Measurements from ENCODE around the gene SND1.

Gene SND1

DNA sequence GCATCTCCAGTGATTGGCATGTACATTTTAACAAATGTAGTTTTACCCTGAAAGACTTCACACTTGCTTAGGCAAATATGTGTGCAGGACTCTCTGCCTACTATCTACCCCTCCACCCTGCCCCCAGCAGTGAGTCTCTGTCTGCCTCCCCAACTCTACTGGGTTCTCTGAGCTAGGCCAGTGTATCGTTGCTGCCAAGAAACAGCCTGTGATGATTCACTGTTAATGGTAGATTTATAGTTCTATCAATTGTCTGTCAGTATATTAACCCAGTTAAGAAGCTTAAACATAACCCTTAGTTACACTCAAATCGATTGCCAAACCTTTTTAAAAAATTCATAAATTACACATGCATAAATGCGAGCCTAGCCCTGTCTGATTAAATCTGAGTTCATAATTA lies 137.0 kb downstream of the SND1 start:
- no peak overlapping the region for H3K4me3 ChIP-seq (ENCODE audit: low read length)
- DNase-seq (ENCODE audit: low read depth) = no peak
- TF ChIP-seq, protein P1, sequence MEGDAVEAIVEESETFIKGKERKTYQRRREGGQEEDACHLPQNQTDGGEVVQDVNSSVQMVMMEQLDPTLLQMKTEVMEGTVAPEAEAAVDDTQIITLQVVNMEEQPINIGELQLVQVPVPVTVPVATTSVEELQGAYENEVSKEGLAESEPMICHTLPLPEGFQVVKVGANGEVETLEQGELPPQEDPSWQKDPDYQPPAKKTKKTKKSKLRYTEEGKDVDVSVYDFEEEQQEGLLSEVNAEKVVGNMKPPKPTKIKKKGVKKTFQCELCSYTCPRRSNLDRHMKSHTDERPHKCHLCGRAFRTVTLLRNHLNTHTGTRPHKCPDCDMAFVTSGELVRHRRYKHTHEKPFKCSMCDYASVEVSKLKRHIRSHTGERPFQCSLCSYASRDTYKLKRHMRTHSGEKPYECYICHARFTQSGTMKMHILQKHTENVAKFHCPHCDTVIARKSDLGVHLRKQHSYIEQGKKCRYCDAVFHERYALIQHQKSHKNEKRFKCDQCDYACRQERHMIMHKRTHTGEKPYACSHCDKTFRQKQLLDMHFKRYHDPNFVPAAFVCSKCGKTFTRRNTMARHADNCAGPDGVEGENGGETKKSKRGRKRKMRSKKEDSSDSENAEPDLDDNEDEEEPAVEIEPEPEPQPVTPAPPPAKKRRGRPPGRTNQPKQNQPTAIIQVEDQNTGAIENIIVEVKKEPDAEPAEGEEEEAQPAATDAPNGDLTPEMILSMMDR (conservative IDR thresholded peaks at IDR 0.05; ENCODE audit: low read length) = no peak

DNA sequence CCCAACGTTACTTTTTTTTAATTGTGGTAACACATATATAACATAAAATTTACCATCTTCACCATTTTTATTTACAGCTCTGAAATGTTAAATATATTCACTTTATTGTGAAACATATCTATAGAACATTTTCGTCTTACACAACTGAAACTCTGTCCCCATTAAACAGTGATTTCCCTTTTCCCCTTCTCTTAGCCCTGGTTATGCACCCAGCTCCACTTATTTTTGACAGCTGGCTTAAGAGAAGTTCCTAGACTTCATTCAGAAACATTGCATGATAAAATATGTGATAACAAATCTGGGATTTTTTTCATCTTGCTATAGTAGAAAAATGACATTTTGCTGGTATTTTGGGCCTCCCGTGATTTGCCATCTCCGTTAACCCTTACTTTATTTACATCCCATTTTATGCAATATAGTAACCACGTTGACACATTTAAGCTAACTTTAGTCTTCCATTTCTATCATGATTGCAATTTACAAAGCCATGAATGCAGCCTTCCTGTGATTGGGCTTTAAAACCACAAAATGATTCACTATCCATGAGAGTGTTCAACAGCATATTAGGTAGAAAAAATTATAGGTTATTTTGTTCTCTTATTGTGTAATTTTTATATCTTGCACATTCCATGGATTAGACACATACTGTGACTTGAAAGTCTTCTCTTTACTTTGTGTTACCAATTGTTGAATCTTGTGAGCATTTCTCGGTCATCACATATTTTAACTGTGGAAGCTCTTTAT lies 139.6 kb downstream of the SND1 start:
- TF ChIP-seq, protein P1 (conservative IDR thresholded peaks at IDR 0.05; ENCODE audit: low read length) = no peak
- DNase-seq (ENCODE audit: low read depth) = peak; percentile 73
- H3K4me3 ChIP-seq (ENCODE audit: low read length) = no peak overlapping the region

DNA sequence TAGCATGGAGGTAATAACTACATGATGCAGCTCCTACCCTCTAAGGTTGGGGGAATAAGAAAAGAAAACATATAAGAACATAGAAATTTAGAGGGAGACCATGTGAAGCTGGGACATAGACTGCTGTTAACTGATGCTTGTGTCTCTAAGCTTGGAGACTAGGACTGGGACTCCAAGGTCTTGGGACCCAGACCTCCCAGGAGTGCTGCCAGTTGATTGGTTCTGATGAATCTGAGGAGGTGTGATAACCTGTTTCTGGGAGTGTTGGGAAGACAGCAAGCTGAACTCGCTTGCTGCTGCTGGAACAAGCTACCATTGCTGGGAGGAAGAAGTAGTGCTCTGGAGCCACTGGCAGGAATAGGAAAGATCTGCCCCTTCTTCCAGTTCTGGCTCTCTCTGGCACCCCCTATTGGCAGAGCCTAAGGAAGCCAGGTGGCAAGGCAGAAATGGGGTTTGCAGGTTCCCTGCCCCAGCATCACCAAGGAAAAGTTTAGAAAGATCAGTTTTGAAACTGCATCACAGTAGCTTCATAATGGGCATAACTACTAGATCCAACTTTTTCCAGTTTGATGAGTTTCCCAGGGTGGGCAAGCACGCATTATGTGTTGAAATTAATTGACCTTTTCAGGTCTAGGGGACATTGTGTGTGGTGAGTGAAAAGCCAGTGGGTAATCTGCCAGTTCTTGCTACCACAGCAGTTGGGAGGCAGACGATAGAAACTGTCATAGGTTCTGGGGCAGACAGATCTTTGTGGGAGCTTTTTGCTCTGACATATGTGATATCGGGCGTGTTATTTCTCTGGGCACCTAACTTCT lies 140.7 kb downstream of the SND1 start:
- TF ChIP-seq, protein P1 (conservative IDR thresholded peaks at IDR 0.05; ENCODE audit: low read length) = peak; percentile 45
- no peak for DNase-seq (ENCODE audit: low read depth)

DNA sequence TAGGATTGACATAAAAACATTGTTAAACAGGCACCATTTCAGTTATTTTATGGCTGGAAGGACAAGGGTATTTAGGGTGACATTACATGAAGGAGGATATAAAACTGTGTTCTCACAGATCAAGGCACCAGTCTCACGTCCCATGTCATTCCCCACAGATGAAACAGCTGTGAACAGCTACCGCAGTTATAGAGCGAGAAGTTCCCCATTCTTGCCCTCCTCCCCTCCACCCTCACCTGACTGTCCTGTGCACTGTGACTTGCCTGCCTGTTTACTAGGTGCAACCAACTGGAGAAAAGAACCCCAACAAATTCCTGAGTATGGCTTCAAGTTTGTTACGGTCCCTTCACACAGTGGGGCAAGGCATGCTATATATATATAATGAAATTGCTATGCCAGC lies 141.6 kb downstream of the SND1 start:
- no peak for DNase-seq (ENCODE audit: low read depth)
- TF ChIP-seq, protein P1 (conservative IDR thresholded peaks at IDR 0.05; ENCODE audit: low read length) = no peak
- H3K4me3 ChIP-seq (ENCODE audit: low read length) = no peak overlapping the region

More for the DNA sequence above, 140.7 kb downstream of the SND1 start:
- no peak overlapping the region for H3K4me3 ChIP-seq (ENCODE audit: low read length)

DNA sequence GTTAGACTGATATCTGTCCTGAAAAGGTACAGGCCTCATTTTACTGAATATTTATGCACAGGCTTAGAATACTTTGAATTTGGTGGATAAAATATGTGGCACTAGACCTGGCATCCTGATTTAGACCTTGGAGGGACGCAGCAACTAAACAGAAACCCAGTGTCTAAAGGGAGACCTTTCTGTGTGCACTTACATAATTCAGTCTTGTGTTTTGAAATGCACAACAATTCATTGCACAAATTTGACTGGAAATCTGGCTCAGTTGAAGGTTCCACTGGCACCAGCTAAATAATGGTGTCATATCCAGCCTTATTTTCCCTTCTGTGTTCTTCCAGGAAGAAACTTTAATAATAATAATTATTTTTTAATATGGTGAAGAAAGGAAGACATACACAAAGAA lies 142.1 kb downstream of the SND1 start:
- TF ChIP-seq, protein P1 (conservative IDR thresholded peaks at IDR 0.05; ENCODE audit: low read length) = no peak
- H3K4me3 ChIP-seq (ENCODE audit: low read length) = no peak overlapping the region

DNA sequence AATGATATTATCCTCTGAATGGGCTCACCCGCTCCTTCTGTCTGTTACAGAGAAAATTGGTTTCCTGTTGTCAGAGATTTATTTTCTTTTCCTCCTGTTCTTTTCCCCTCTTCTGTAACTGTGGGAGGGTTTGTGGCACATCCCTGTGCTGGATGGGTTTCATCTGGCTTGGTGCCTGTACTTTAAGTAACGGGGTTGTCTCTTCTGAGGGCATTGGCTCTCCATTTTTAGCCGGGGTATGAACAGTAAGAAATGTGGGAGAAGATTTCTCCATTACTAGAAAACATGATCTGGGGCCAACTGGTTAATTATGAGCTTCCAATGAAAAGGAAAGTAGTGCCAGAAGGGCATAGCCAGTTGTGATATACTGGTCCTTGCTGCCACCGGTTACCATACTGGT lies 142.6 kb downstream of the SND1 start:
- no peak for DNase-seq (ENCODE audit: low read depth)
- H3K4me3 ChIP-seq (ENCODE audit: low read length) = no peak overlapping the region
- TF ChIP-seq, protein P1 (conservative IDR thresholded peaks at IDR 0.05; ENCODE audit: low read length) = no peak

More for the DNA sequence above, 142.1 kb downstream of the SND1 start:
- no peak for DNase-seq (ENCODE audit: low read depth)
